GM19023 (cell line): ENCODE measurements around the gene KSR2.

ENCODE experiments used
- ATAC-seq: cut with Tn5 transposase; IDR thresholded peaks from one replicate; pipeline ENCODE4 v1.9.1; 2021; ENCODE audit warnings: mild to moderate bottlenecking, moderate library complexity; ENCODE audit not compliant: unreplicated experiment

KSR2 gene

GRCh38 chr12:117702741-117703140, 266.0 kb downstream of the KSR2 start:
- no peak for ATAC-seq

GRCh38 chr12:117699575-117699974, 269.2 kb downstream of the KSR2 start:
- no peak for ATAC-seq

DNA sequence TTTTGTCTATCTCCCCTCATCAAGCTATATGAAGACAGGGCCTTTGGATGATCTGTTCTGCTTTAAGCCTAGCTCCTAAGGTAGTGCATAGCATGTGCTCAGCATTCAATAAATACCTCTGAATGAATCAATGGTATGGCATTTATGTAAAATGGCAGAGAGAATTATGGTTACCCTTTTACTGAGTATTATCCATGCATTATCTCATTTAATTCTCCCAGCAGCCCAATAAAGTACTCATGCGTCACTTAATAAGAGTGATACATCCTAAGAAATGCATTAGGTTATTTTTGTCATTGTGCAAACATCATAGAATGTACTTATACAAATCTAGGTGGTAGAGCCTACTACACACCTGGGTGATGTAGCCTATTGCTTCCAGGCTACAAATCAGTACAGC, 269.7 kb downstream of the KSR2 start:
- no peak for ATAC-seq

DNA sequence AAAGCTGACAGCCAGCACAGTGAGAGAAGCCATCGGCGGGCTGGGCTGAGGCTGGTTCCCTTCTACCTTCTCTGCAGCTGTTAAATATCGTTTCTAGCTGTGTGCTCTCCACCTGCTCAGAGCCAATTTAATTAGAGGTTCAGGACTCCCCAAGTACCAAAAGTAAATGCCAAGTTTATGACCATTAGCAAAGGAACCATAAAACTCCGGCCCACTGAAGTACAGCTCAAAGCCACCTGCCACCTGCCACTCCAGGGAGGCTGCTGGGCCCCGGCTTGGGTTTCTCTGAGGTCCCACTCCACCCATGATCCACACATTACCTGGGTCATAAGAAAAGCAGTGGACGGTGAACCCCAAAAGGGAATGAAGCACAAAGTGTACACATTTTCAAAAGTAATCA, 272.8 kb downstream of the KSR2 start:
- no peak for ATAC-seq

- no peak for ATAC-seq
Observed at GRCh38 chr12:117692512-117692911, 276.3 kb downstream of the KSR2 start.

GRCh38 chr12:117689857-117690256, 278.9 kb downstream of the KSR2 start:
- no peak for ATAC-seq

GRCh38 chr12:117688446-117688845, 280.3 kb downstream of the KSR2 start:
- no peak for ATAC-seq

DNA sequence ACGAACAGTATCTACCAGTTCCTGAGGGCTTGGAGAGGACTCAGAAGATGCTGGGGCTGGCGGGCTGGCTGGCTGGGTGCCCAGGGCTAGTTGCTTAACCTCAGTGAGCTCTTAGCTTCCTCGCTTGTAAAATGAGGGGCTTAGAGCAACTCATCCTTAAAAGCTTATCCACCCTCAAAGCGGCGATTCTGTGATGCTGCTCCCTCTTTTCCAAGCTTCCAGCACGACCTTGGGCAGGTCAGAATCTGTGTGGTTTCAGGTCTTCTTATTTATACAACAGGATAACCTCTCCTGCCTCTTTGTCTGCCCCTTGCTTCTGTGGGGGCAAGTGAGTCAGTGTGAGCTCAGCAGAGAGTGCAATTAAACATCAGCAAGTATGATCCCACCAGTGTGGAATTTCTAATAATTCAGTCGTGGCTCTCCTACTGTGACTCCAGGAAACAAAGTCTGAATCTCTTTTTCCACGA, 281.8 kb downstream of the KSR2 start:
- ATAC-seq, result no peak

DNA sequence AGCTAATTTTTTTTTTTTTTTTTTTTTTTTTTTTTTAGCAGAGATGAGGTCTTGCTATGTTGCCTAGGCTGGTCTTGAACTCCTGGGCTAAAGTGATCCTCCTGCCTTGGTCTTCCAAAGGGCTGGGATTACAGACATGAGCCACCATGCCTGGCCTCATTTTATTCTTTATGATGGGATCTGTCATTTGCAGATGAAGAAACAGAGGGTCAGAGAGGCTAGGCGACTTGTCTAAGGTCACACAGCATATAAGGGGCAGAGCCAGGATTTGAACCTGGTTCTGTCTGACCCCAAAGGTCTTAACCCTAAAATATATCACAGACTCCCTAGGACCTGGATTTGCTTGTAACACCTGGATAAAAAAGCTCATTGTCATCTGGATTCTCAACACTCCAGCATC, 282.6 kb downstream of the KSR2 start:
- no peak for ATAC-seq

DNA sequence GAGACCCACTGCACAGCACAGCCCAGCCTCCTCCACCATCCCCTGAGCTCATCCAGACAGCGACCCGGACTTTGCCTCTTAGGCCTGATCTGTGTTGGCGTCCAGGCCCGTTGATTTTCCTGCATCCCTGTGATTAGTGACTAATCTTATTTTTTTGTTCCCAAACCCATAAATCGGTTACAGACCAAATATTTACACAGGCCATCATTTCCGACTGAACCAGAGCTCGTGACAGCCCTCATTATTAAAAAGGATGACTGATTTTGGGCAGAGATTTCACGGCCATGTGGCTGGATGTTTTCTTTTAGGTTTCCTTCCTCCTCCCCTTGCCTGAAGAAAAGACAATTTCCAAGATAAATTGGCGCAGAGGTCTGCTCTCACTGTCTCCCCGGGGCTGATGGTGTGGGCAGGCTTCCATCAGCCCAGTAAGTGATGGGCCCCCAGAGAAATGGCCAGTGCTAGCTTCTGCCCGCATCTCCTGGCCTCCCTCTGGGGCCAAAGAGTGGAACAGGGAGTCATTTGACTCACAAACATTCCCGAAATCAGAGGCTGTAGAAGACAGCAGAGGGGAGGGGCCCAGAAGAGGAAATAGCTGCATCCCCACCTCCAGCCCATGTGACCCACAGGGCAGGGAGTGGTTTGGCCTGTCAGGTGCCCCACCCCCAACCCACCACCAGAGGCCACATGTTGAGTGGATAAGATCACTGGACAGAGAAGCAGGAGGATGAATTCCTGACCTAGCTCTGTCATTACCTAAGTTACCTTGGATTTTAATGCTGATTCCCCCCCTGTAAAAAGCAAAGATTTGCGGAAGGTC, 283.5 kb downstream of the KSR2 start:
- no peak for ATAC-seq

DNA sequence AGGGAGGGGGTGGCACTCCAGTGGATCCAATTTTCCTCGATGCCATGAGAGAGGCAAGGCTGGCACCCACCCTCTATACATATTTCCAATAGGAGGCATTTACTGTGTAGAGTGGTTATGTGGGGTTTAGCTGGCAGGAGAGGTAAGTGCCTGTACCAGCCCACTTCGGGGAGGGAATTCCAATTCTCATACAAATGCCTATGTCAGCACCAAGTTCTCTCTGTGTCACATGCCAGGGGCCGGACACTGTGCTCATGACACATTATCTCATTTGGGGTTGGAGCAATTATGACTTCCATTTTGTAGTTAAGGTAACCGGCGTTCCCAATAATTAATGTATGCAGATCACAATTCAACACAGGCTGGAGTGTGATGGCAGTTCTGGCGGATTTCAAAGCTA, 284.3 kb downstream of the KSR2 start:
- no peak for ATAC-seq

DNA sequence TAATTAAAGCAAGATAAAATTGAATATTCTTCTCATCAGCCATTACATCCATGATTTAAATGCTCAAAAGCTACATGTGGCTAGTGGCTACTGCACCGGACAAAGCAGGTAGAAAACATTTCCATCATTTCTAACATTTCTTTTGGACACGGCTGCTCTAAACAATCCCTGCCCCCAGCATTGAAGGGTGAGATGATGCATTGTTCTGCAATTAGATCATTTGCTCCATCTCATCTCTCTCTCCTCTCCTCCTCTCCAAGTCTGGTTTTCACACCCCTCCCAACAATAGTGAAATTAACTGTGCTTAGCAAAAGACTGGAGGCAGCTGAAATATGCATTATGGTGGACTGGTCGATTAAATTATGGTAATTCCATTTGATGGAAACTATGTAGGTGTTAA, 288.5 kb downstream of the KSR2 start:
- ATAC-seq, result no peak

GRCh38 chr12:117679776-117680175, 289.0 kb downstream of the KSR2 start:
- ATAC-seq, result no peak

- ATAC-seq, result no peak
Observed at GRCh38 chr12:117674763-117675162, 294.0 kb downstream of the KSR2 start.

- ATAC-seq, result no peak
Observed at GRCh38 chr12:117674313-117674712, 294.5 kb downstream of the KSR2 start.

DNA sequence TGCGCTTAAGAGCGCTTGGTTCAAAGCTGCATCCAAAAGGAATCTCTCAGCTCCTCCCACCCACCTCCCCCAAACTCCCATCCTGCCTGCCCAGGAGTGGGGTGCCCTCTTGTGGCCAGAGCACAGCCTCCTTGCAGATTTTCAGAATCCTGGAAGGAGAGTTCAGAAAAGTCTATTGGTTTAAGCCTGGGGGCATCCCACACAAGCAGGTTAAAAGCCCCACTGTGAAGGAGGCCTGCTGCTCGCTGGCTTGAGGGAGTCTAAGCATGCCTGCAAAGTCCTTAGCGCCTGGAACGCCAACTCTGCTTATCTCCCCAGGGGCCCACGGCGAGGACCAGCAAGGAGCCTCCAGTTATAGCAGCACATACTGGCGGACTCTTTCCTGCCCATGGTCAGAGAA, 297.1 kb downstream of the KSR2 start:
- no peak for ATAC-seq

GRCh38 chr12:117664169-117664568, 304.6 kb downstream of the KSR2 start:
- no peak for ATAC-seq

DNA sequence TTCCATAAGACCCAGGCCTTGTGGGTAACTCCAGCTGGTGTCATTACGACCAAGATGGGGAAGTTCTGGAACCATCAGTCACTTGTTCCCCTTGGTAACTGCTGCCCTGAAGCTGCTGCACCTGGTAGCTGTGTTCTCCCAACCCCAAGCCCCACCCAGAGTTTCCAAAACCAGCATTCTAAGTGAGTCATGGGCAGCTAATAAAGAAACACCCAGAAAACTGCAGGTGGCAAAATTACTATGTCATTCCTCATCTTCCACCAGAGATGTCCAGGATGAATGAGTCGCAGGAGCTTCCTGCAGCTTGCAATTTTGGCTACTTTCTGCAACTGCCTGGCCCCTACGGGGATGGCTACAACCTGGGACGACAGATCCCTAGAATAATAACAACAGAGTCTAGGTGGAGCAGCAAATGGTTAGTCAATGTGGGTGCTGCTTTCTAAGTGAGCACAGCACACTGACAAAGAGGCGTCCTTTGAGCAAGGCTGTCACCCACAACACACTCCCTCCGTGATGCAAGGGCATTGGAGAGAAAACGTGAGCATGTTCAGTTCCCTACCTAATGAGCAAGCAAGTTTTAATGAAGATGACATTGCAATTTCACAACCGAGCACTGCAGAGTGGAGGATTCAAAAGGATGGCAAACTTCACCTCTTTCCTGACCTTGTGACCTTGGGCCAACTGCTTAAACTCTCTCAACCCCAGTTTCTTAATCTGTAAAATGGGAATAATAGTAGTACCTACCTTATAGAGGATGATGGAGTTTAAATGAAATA, 306.0 kb downstream of the KSR2 start:
- ATAC-seq, result no peak

GRCh38 chr12:117662220-117662619, 306.6 kb downstream of the KSR2 start:
- ATAC-seq, result no peak

DNA sequence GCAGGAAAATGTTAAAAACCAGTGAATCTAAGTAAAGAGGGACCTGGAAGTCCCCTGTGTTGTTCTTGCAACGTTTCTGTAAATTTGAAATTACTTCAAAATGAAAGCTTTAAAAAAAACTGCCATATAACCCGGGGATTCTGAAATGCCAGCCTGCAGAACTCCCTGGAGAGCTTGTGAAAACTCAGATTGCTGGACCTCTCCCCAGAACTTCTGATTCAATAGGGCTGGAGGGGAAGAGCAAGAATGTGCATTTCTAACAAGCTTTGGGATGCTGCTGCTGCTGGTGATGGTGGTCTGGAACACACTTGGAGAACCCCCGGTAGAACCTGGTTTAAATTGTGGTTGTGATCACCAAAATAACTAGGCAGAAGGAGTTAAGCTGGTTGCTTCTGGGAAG, 307.3 kb downstream of the KSR2 start:
- ATAC-seq, result no peak

DNA sequence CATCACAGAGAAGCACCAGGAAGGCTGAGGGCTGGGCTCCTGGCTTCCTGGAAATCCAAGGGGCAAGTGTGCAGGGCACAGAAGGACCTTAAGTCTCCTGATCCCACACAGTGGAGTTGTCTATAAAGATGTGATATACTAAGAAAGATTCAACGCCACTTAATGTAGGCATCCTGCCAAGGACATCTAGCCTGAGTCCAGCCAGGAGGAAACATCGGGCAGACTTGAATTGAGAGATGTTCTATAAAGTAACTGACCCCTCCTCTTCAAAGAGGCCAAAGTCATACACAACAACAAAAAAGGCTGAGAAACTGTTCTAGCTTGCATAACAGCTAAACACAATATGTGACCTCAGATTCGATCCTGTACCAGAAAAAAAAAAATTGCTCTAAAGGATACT, 307.9 kb downstream of the KSR2 start:
- no peak for ATAC-seq

DNA sequence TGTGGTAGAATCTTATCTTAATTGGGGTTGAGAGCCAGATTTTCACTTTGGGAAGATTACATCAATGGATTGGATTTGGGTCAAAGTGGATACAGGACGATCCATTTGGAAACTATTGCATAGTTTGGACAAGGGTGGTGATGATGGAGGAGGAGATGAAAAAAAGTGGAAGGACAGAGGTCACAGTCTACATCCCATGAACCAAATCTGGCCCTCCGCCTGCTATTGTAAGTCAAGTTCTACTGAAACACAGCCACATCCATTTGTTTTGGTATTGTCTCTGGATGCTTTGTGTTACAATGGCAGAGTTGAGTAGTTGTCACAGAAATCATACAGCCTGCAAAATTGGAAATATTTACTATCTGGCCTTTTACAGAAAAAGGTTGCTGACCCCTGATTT, 310.6 kb downstream of the KSR2 start:
- no peak for ATAC-seq
